ENCODE results near the gene TGM1.

DNA sequence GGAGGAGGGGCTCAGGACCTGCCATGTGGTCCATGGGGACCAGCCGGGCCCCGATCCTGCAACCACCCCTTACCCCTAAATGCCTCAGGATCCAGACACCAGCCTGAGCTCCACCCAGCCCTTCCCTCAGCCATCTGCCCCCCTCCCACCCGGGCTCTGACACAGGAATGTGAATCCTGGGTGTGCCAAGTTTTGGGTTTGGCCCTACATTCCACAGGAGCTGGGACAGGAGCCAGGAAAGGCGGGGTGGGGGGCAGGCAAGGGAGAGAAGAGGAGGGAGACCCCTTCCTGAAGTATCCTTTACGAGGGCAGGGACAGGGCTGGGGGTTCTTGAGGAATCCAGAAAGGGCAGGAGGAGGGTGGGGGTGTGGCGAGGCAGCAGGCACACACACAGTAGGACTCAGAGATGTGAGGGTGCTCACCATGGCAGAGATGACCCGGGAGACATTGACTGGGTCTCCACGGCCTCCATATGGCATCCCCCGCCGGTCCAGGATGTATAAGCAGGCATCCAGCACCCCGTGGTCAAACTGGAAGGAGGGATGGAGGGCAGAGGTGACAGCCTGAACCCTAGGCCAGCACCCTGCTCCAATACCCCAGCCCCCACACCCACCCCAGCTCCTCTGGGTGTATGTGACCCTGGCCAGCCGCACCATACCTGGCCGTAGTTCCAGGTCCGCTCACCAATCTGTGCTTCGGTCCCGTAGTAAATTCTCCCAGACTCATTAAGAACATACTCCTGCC lies 3.5 kb downstream of the TGM1 start:
- TF ChIP-seq, protein P1, sequence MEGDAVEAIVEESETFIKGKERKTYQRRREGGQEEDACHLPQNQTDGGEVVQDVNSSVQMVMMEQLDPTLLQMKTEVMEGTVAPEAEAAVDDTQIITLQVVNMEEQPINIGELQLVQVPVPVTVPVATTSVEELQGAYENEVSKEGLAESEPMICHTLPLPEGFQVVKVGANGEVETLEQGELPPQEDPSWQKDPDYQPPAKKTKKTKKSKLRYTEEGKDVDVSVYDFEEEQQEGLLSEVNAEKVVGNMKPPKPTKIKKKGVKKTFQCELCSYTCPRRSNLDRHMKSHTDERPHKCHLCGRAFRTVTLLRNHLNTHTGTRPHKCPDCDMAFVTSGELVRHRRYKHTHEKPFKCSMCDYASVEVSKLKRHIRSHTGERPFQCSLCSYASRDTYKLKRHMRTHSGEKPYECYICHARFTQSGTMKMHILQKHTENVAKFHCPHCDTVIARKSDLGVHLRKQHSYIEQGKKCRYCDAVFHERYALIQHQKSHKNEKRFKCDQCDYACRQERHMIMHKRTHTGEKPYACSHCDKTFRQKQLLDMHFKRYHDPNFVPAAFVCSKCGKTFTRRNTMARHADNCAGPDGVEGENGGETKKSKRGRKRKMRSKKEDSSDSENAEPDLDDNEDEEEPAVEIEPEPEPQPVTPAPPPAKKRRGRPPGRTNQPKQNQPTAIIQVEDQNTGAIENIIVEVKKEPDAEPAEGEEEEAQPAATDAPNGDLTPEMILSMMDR (IDR thresholded peaks at IDR 0.05), result no peak
- no peak for TF ChIP-seq EP300 (IDR thresholded peaks at IDR 0.05)
